Stimulated activated CD8-positive, alpha-beta memory T cell treated with anti-CD3 and anti-CD28 coated beads, Interleukin-7, amount 100 ng/mL, for 4 hours (primary cell): ENCODE measurements around the gene VPS39.

Experiments used
- DNase-seq, 2 donors: peaks; one replicate each; pipeline ENCODE4 v3.0.0-alpha.2; 2020; ENCODE audit warnings: low read depth in 2 of 2

Gene VPS39

GRCh38 chr15:42158941-42159340 lies 49.2 kb downstream of the VPS39 start:
- DNase-seq, result no peak

GRCh38 chr15:42157981-42158765 lies 49.9 kb downstream of the VPS39 start:
- DNase-seq, result no peak

- DNase-seq, result no peak
Measured at GRCh38 chr15:42157381-42157780, 50.7 kb downstream of the VPS39 start.

GRCh38 chr15:42156243-42156922 lies 51.7 kb downstream of the VPS39 start, which contains the start of gene PLA2G4F:
Gene PLA2G4F, minus strand, starts transcription at chr15:42156636. Its CDS starts 87 bp downstream, at chr15:42156549.
- no peak for DNase-seq

GRCh38 chr15:42155546-42156242 lies 52.4 kb downstream of the VPS39 start:
- DNase-seq, result no peak

- DNase-seq, result no peak
Measured at GRCh38 chr15:42154956-42155355, 53.1 kb downstream of the VPS39 start.

- DNase-seq, result no peak
Measured at GRCh38 chr15:42154212-42154941, 53.7 kb downstream of the VPS39 start.

- no peak for DNase-seq
Measured at GRCh38 chr15:42153874-42154211, 54.3 kb downstream of the VPS39 start.

GRCh38 chr15:42152921-42153698 lies 55.0 kb downstream of the VPS39 start:
- DNase-seq, result no peak

GRCh38 chr15:42152196-42152920 lies 55.7 kb downstream of the VPS39 start:
- DNase-seq, result no peak

GRCh38 chr15:42151736-42152135 lies 56.4 kb downstream of the VPS39 start:
- no peak for DNase-seq

GRCh38 chr15:42151141-42151561 lies 57.0 kb downstream of the VPS39 start:
- no peak for DNase-seq

GRCh38 chr15:42150219-42150970 lies 57.7 kb downstream of the VPS39 start:
- no peak for DNase-seq

- no peak for DNase-seq
Measured at GRCh38 chr15:42149493-42150218, 58.4 kb downstream of the VPS39 start.

GRCh38 chr15:42148808-42149492 lies 59.2 kb downstream of the VPS39 start:
- DNase-seq, result no peak

- no peak for DNase-seq
Measured at GRCh38 chr15:42147431-42147735, 60.7 kb downstream of the VPS39 start.

GRCh38 chr15:42146551-42147430 lies 61.3 kb downstream of the VPS39 start:
- DNase-seq, result no peak
